Panc1 (cell line): ENCODE measurements around the gene SAXO2.
"Not testable (repeated sequence)": the region's sequence is repeated elsewhere in the genome, so short reads cannot be mapped to it uniquely, and the experiment has no call there.

Experiments
- CTCF ChIP-seq: fragments of 450-650 bp; IDR thresholded peaks from 2 replicates; pipeline ENCODE4 v1.5.1; 2017; ENCODE audit warnings: mild to moderate bottlenecking
- POLR2AphosphoS5 ChIP-seq: IDR thresholded peaks from 2 replicates; pipeline ENCODE4 v1.6.1; 2012; ENCODE audit warnings: mild to moderate bottlenecking, low read depth, low read length, moderate library complexity
- REST ChIP-seq, 2 experiments: IDR thresholded peaks; 2 replicates each; pipeline ENCODE4 v1.6.1; 2011 to 2012; ENCODE audit warnings: low read depth in 2 of 2, control low read depth in 1 of 2, low read length in 1 of 2, mild to moderate bottlenecking in 1 of 2, moderate library complexity in 1 of 2; ENCODE audit not compliant: insufficient read depth in 1 of 2
- SIN3A ChIP-seq: IDR thresholded peaks from 2 replicates; pipeline ENCODE4 v1.6.1; 2012; ENCODE audit warnings: low read depth, mild to moderate bottlenecking, low read length, moderate library complexity, borderline replicate concordance; ENCODE audit not compliant: insufficient read depth
- TCF7L2 ChIP-seq: IDR thresholded peaks from 2 replicates; pipeline ENCODE4 v1.6.1; 2011; ENCODE audit warnings: mild to moderate bottlenecking, low read depth, low read length, inconsistent platforms

- TF ChIP-seq TCF7L2; CTCF; POLR2AphosphoS5; REST (IDR thresholded peaks at IDR 0.05; ENCODE audit: insufficient read depth in 1 of 2, low read depth in 2 of 2, low read length in 1 of 2); SIN3A: not testable (repeated sequence)
Observed at GRCh38 chr15:82241836-82242499, 20.6 kb upstream of the SAXO2 start.
